GM21381 (cell line): ENCODE data around the gene GPATCH3.
"Not testable (repeated sequence)": the region's sequence is repeated elsewhere in the genome, so short reads cannot be mapped to it uniquely, and the experiment has no call there.

ENCODE experiments used
- ATAC-seq: cut with Tn5 transposase; IDR thresholded peaks from one replicate; pipeline ENCODE4 v1.9.1; 2021; ENCODE audit warnings: mild to moderate bottlenecking, moderate library complexity; ENCODE audit not compliant: unreplicated experiment

Gene GPATCH3

GRCh38 chr1:26847826-26848225 lies 52.4 kb downstream of the GPATCH3 start:
- ATAC-seq: not testable (repeated sequence)

GRCh38 chr1:26844424-26845196 lies 55.7 kb downstream of the GPATCH3 start:
- ATAC-seq: no peak
